Stimulated activated CD4-positive, alpha-beta T cell treated with anti-CD3 and anti-CD28 coated beads, Interleukin-4, amount 100 ng/mL, for 24 hours (primary cell): Measurements from ENCODE around the gene ZNF709.
"Not testable (repeated sequence)": the region's sequence is repeated elsewhere in the genome, so short reads cannot be mapped to it uniquely, and the experiment has no call there.

ENCODE experiments used
- DNase-seq: peaks from one replicate; pipeline ENCODE4 v3.0.0-alpha.2; 2020

The ZNF709 gene

GRCh38 chr19:12450844-12451243, 33.8 kb downstream of the ZNF709 start:
- no peak for DNase-seq

GRCh38 chr19:12448808-12449207, 35.8 kb downstream of the ZNF709 start:
- DNase-seq: no peak

GRCh38 chr19:12440541-12441316, 43.9 kb downstream of the ZNF709 start, which contains the start of gene ZNF443:
Gene ZNF443, minus strand, starts transcription at chr19:12441021. Its CDS starts 107 bp downstream, at chr19:12440914.
- peak; percentile 99 for DNase-seq

GRCh38 chr19:12439686-12440540, 44.7 kb downstream of the ZNF709 start:
- DNase-seq: peak; percentile 55

- not testable (repeated sequence) for DNase-seq
Observed at GRCh38 chr19:12430726-12431299, 53.8 kb downstream of the ZNF709 start.

GRCh38 chr19:12425888-12426274, 58.7 kb downstream of the ZNF709 start:
- DNase-seq: no peak

GRCh38 chr19:12425236-12425887, 59.3 kb downstream of the ZNF709 start:
- no peak for DNase-seq

GRCh38 chr19:12417273-12417672, 67.3 kb downstream of the ZNF709 start:
- not testable (repeated sequence) for DNase-seq

- no peak for DNase-seq
Observed at GRCh38 chr19:12411893-12412292, 72.7 kb downstream of the ZNF709 start.
